Measurements from ENCODE around the gene CCR7. TPM values are rescaled to one million over a fixed set of nuclear protein-coding genes. Genes with fewer than 3 reads are reported as not detected.
A peak's percentile ranks its signal among the peaks of the same experiment; 100 is the strongest.

CCR7 gene
- polyA plus RNA-seq, 3 donors from 2014 or later: 29.6 to 50.9 (median 43.2) TPM

- H3K36me3 Mint-ChIP-seq: peaks cover 7 to 16% (median 7%) of the 10 kb centered on the region in 3 donors
- H3K27me3 Mint-ChIP-seq (ENCODE audit: low read depth in 3 of 3): peaks cover 8 to 18% (median 12%) of the 10 kb centered on the region in 3 donors
- peak overlapping the region; percentile 81 to 97 (median 97) for H3K27ac Mint-ChIP-seq
- DNase-seq: peak; percentile 87
- H3K4me3 Mint-ChIP-seq: peak overlapping the region; percentile 88 to 92 (median 89)
- no peaks in the 10 kb centered on the region for H3K9me3 Mint-ChIP-seq
- peaks cover 70 to 75% of the 10 kb centered on the region in 2 donors for H3K4me1 Mint-ChIP-seq
Measured at GRCh38 chr17:40516581-40517285, 48.5 kb downstream of the CCR7 start.

GRCh38 chr17:40515491-40516041, 49.7 kb downstream of the CCR7 start:
- Mint-ChIP-seq H3K9me3 (no peaks in the 10 kb centered on the region), H3K27me3 (ENCODE audit: low read depth in 3 of 3) (peaks cover 8 to 18% (median 12%) of the 10 kb centered on the region in 3 donors), H3K4me1 (peaks cover 65 to 68% of the 10 kb centered on the region in 2 donors), H3K4me3 (peak overlapping the region; percentile 88 to 92 (median 89)), H3K36me3 (peaks cover 4 to 8% (median 4%) of the 10 kb centered on the region in 3 donors), H3K27ac (peak overlapping the region; percentile 56 to 97 (median 97))
- DNase-seq: peak; percentile 70 to 71 (median 71)

DNA sequence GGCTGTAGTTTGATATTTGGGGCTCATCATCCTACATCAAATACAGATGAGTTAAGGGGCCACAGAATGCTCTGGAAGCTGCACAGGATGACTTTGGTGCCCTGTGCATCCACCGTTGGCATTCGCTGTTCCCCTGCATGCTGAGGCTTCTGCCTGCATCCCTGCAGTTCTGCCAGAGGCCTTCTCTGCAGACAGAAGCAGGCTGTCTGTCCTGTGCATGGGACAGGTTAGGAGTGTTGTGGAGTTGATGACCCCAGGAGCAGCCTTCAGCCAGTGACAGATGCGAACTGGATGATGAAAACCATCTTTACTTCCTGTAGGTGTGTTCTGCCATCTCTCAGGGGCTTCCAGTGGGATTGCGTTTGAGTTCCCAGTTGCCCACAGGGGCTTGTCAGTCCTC, 50.3 kb downstream of the CCR7 start:
- no peak for DNase-seq
- Mint-ChIP-seq H3K9me3 (no peaks in the 10 kb centered on the region), H3K27me3 (ENCODE audit: low read depth in 3 of 3) (peaks cover 8 to 18% (median 12%) of the 10 kb centered on the region in 3 donors), H3K27ac (peak overlapping the region; percentile 56 to 97 (median 94)), H3K4me1 (peaks cover 64 to 65% of the 10 kb centered on the region in 2 donors), H3K36me3 (peaks cover 4 to 5% (median 4%) of the 10 kb centered on the region in 3 donors), H3K4me3 (peak overlapping the region in 4 of 5 donors; percentile 88 to 92 (median 88))

- H3K4me1 Mint-ChIP-seq: peaks cover 56 to 59% of the 10 kb centered on the region in 2 donors
- H3K36me3 Mint-ChIP-seq: peaks cover 4 to 5% (median 4%) of the 10 kb centered on the region in 3 donors
- peaks cover 8 to 18% (median 12%) of the 10 kb centered on the region in 3 donors for H3K27me3 Mint-ChIP-seq (ENCODE audit: low read depth in 3 of 3)
- DNase-seq: no peak
- peak overlapping the region in 3 of 5 donors; percentile 15 to 44 (median 22) for H3K4me3 Mint-ChIP-seq
- no peaks in the 10 kb centered on the region for H3K9me3 Mint-ChIP-seq
- peak overlapping the region in 5 of 6 donors; percentile 15 to 80 (median 63) for H3K27ac Mint-ChIP-seq
Measured at GRCh38 chr17:40514013-40514875, 51.0 kb downstream of the CCR7 start.

DNA sequence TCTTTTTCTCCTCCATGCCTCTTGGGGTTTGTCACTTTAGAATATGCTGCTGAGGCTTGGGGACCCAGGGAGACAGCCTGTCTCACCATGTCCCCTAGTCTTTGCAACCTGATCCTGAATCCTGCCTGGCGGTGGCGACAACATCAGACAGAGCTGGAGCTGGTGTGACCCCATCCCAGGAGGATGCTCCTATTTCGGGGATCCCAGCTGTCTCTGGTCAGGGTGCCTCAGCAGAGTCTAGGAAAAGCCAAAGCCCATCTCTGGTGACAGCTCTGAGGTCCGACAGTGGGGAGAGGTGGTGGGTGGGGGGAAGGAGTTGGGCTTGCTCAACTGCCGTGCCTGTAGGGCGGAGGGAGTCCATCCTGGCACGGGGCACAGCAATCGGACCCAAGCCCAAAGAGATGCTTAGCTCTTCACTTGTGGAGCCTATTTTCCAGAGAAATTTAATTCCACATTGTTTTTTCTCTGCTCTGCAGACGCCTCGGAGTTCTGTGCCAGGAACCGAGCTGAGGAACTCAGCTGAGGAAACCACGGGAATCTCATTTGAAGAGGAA, 53.5 kb downstream of the CCR7 start:
- Mint-ChIP-seq H3K27ac (no peak overlapping the region), H3K4me3 (no peak overlapping the region), H3K27me3 (ENCODE audit: low read depth in 3 of 3) (peaks cover 5 to 13% (median 10%) of the 10 kb centered on the region in 3 donors), H3K4me1 (peaks cover 33 to 34% of the 10 kb centered on the region in 2 donors), H3K9me3 (no peaks in the 10 kb centered on the region), H3K36me3 (no peaks in the 10 kb centered on the region)
- no peak for DNase-seq

- Mint-ChIP-seq H3K27ac (no peak overlapping the region), H3K36me3 (no peaks in the 10 kb centered on the region), H3K4me3 (no peak overlapping the region), H3K9me3 (no peaks in the 10 kb centered on the region), H3K27me3 (ENCODE audit: low read depth in 3 of 3) (peaks cover 2 to 9% (median 6%) of the 10 kb centered on the region in 3 donors), H3K4me1 (peaks cover 27 to 28% of the 10 kb centered on the region in 2 donors)
- DNase-seq: no peak
Measured at GRCh38 chr17:40511136-40511535, 54.1 kb downstream of the CCR7 start.

GRCh38 chr17:40510328-40510648, 55.0 kb downstream of the CCR7 start:
- no peaks in the 10 kb centered on the region for H3K9me3 Mint-ChIP-seq
- peaks cover 18 to 19% of the 10 kb centered on the region in 2 donors for H3K4me1 Mint-ChIP-seq
- no peaks in the 10 kb centered on the region for H3K36me3 Mint-ChIP-seq
- H3K4me3 Mint-ChIP-seq: no peak overlapping the region
- H3K27me3 Mint-ChIP-seq (ENCODE audit: low read depth in 3 of 3): peaks cover 2 to 9% (median 4%) of the 10 kb centered on the region in 3 donors
- H3K27ac Mint-ChIP-seq: no peak overlapping the region
- no peak for DNase-seq

GRCh38 chr17:40509626-40510327, 55.5 kb downstream of the CCR7 start:
- Mint-ChIP-seq H3K27me3 (ENCODE audit: low read depth in 3 of 3) (peaks cover 2 to 10% (median 4%) of the 10 kb centered on the region in 3 donors), H3K4me1 (peaks cover 13 to 14% of the 10 kb centered on the region in 2 donors), H3K36me3 (no peaks in the 10 kb centered on the region), H3K9me3 (no peaks in the 10 kb centered on the region), H3K4me3 (no peak overlapping the region), H3K27ac (no peak overlapping the region)
- no peak for DNase-seq

DNA sequence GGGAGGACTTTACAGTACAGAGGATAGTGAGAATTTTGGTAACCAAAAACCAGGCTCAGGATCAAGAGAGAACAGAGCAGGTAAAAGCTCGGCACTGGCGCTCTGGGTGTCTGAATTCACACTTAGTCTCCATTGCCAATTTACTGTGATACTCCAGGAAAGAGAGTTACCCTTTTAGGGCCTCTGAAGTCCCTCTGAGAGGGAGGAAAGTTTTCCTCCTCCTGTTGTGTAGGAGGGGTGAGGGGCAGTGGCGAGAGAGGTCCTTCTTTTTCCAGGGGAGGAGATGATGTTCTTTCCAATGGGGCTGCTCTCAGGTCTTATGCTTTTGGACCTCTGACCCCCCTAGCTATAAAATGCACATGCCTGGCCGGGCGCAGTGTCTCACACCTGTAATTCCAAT, 58.5 kb downstream of the CCR7 start:
- no peak overlapping the region for H3K4me3 Mint-ChIP-seq
- DNase-seq: no peak
- no peaks in the 10 kb centered on the region for H3K4me1 Mint-ChIP-seq
- H3K36me3 Mint-ChIP-seq: no peaks in the 10 kb centered on the region
- H3K27me3 Mint-ChIP-seq (ENCODE audit: low read depth in 3 of 3): peaks cover 0 to 6% (median 4%) of the 10 kb centered on the region in 3 donors
- H3K9me3 Mint-ChIP-seq: no peaks in the 10 kb centered on the region
- no peak overlapping the region for H3K27ac Mint-ChIP-seq

Other genes starting within 250 kb of the CCR7 start
- under 1 TPM in 2 of 3 donors, not detected in 1; 0.40 to 0.68 TPM for gene GJD3, start 200.7 kb downstream of the CCR7 start, polyA plus RNA-seq
- 1 to 10 TPM in 2 of 3 donors, under 1 TPM in 1; 0.80 to 2.4 (median 2.2) TPM for gene TOP2A, start 147.6 kb downstream of the CCR7 start, polyA plus RNA-seq
- gene IGFBP4, start 122.0 kb downstream of the CCR7 start, polyA plus RNA-seq: 10 to 100 TPM; 22.3 to 41.7 (median 36.2) TPM
- gene TNS4, start 63.8 kb downstream of the CCR7 start, polyA plus RNA-seq: under 1 TPM in 1 of 3 donors, not detected in 2; 0.12 TPM
- 100 to 1,000 TPM; 196 to 261 (median 223) TPM for gene SMARCE1, start 82.3 kb upstream of the CCR7 start, polyA plus RNA-seq
- gene KRT222, start 99.7 kb upstream of the CCR7 start, polyA plus RNA-seq: not detected
- gene KRT24, start 138.3 kb upstream of the CCR7 start, polyA plus RNA-seq: not detected
- gene KRT25, start 189.9 kb upstream of the CCR7 start, polyA plus RNA-seq: not detected
- gene KRT26, start 206.7 kb upstream of the CCR7 start, polyA plus RNA-seq: not detected
- not detected for gene KRT27, start 217.1 kb upstream of the CCR7 start, polyA plus RNA-seq
- gene KRT28, start 234.5 kb upstream of the CCR7 start, polyA plus RNA-seq: not detected

Measured in immature natural killer cell (primary cell).